K562 (cell line): ENCODE measurements around the gene BCAS3. TPM values are rescaled to one million over a fixed set of nuclear protein-coding genes. Genes with fewer than 3 reads are reported as not detected.
A peak's percentile ranks its signal among the peaks of the same experiment; 100 is the strongest.

Source experiments
- ATAC-seq: fragments of 200-7000 bp; cut with Tn5 transposase; 3 replicates; pipeline ENCODE4 v1.9.1; 2020; ENCODE audit warnings: moderate library complexity
- BruUV-seq: library from RNA; stranded (reverse); fragments of 400-500 nt; replicated peaks from 2 replicates; lab custom pipeline; 2021; lab: Mats Ljungman, UMichigan
- CTCF ChIA-PET: fragments of 300-600 bp; formaldehyde crosslinking; extraction: SDS; loops from one replicate; lab custom pipeline; 2021; ENCODE audit warnings: low intra/inter-chr PET ratio; lab: Yijun Ruan, JAX
- POLR2A ChIA-PET: fragments of 300-600, 350-650 bp; sonication (Branson Sonifier 250); formaldehyde crosslinking; extraction: SDS; loops from one replicate; lab custom pipeline; 2021; ENCODE audit warnings: antibody characterized with exemption, inconsistent platforms; lab: Yijun Ruan, JAX
- DNase-seq, 4 experiments: peaks; one replicate each; pipeline versions ENCODE4 v3.0.0 to v3.0.0-alpha.2; 2011 to 2018; ENCODE audit warnings: low spot score in 3 of 4, mixed read lengths in 3 of 4; ENCODE audit errors: extremely low read depth in 1 of 4
- FAIRE-seq: peaks from 2 replicates; lab custom pipeline; 2011; peaks lifted over from hg19 to GRCh38; lab: Jason Lieb, UNC
- H2AFZ ChIP-seq: 2 replicates; pipeline ENCODE4 v1.6.0; 2011; ENCODE audit warnings: low read depth, low read length, control low read depth, inconsistent platforms
- H3K27ac ChIP-seq: fragments of 200-600 bp; 3 replicates; pipeline ENCODE4 v1.8.0; 2011; ENCODE audit warnings: low read depth, mild to moderate bottlenecking, control low read depth, inconsistent platforms, low read length, moderate library complexity, mixed read lengths; ENCODE audit errors: extremely low read depth
- H3K27me3 ChIP-seq, 2 experiments: fragments of 300-600 bp in 1 of 2; 2 replicates in 1 of 2; 3 replicates in 1 of 2; pipeline versions ENCODE4 v1.6.0 to v1.8.0; 2011; ENCODE audit warnings: inconsistent platforms in 2 of 2, low read length in 2 of 2, mild to moderate bottlenecking in 1 of 2, mixed read lengths in 1 of 2, moderate library complexity in 1 of 2; ENCODE audit not compliant: control insufficient read depth in 2 of 2, insufficient read depth in 2 of 2
- H3K36me3 ChIP-seq: fragments of 300-600 bp; 3 replicates; pipeline ENCODE4 v1.8.0; 2011; ENCODE audit warnings: mild to moderate bottlenecking, low read length, inconsistent platforms; ENCODE audit not compliant: control insufficient read depth, insufficient read depth
- H3K4me1 ChIP-seq, 2 experiments: fragments of 200-600 bp in 1 of 2; replicated peaks in 1 of 2; 2 replicates in 1 of 2; 3 replicates in 1 of 2; pipeline versions ENCODE4 v1.5.1 to v1.8.0; 2011; ENCODE audit warnings: inconsistent platforms in 2 of 2, low read length in 2 of 2, mild to moderate bottlenecking in 1 of 2, mixed read lengths in 1 of 2, moderate library complexity in 1 of 2; ENCODE audit not compliant: control insufficient read depth in 2 of 2, insufficient read depth in 2 of 2
- H3K4me2 ChIP-seq: 2 replicates; pipeline ENCODE4 v1.6.1; 2011; ENCODE audit warnings: low read length, control low read depth, inconsistent platforms, mixed read lengths; ENCODE audit not compliant: insufficient read depth
- H3K4me3 ChIP-seq: fragments of 200-600 bp; sonication (generic), shearing (Covaris generic); 2 replicates; pipeline ENCODE4 v1.5.1; 2016; ENCODE audit warnings: control low read depth, inconsistent platforms
- H3K79me2 ChIP-seq: fragments of 200-600 bp; 3 replicates; pipeline ENCODE4 v1.8.0; 2011; ENCODE audit warnings: low read length, inconsistent platforms; ENCODE audit not compliant: control insufficient read depth, insufficient read depth
- H3K9ac ChIP-seq, 2 experiments: 2 replicates each; pipeline versions ENCODE4 v1.6.0 to v1.6.1; 2011; ENCODE audit warnings: low read depth in 2 of 2, low read length in 2 of 2, control low read depth in 1 of 2, inconsistent platforms in 1 of 2, mild to moderate bottlenecking in 1 of 2, mixed read lengths in 1 of 2; ENCODE audit not compliant: insufficient read depth in 1 of 2
- H3K9me1 ChIP-seq: one replicate; pipeline ENCODE4 v1.6.0; 2011; ENCODE audit warnings: inconsistent platforms, mild to moderate bottlenecking, low read length, moderate library complexity; ENCODE audit not compliant: control insufficient read depth, insufficient read depth
- H3K9me3 ChIP-seq: replicated peaks from 2 replicates; pipeline ENCODE4 v1.5.1; 2011; ENCODE audit warnings: low read depth, low read length, inconsistent platforms; ENCODE audit not compliant: control insufficient read depth, insufficient read depth
- H4K20me1 ChIP-seq: replicated peaks from 2 replicates; pipeline ENCODE4 v1.6.1; 2011; ENCODE audit warnings: low read length, inconsistent platforms, mixed read lengths; ENCODE audit not compliant: control insufficient read depth, insufficient read depth
- ATF3 ChIP-seq, 2 experiments: fragments of 450-650 bp in 1 of 2; sonication (generic) in 1 of 2; formaldehyde crosslinking in 1 of 2; IDR thresholded peaks in 1 of 2; conservative IDR thresholded peaks in 1 of 2; 2 replicates each; pipeline versions ENCODE4 v1.6.1 to v1.8.1; 2016 to 2023; ENCODE audit warnings: mild to moderate bottlenecking in 2 of 2, moderate library complexity in 2 of 2, inconsistent platforms in 1 of 2, missing genetic modification reagents in 1 of 2
- BDP1 ChIP-seq: IDR thresholded peaks from 3 replicates; pipeline ENCODE4 v1.6.1; 2011; ENCODE audit not compliant: insufficient read length, insufficient read depth
- CEBPB ChIP-seq: fragments of 450-650 bp; IDR thresholded peaks from 2 replicates; pipeline ENCODE4 v1.6.1; 2016; ENCODE audit warnings: missing genetic modification characterization, missing compliant biosample characterization
- HNRNPK ChIP-seq: fragments of 200-400 bp; formaldehyde crosslinking; IDR thresholded peaks from one replicate; pipeline ENCODE4 v1.6.1; 2018; ENCODE audit warnings: mild to moderate bottlenecking, low read depth, low read length; ENCODE audit not compliant: poor library complexity, severe bottlenecking
- NBN ChIP-seq: fragments of 450-650 bp; IDR thresholded peaks from 2 replicates; pipeline ENCODE4 v1.6.1; 2016; ENCODE audit warnings: low read depth, mild to moderate bottlenecking
- SAP30 ChIP-seq: fragments of 200-600 bp; sonication (generic); IDR thresholded peaks from 2 replicates; pipeline ENCODE4 v1.6.1; 2012; ENCODE audit warnings: borderline replicate concordance, low read depth, mild to moderate bottlenecking, moderate library complexity, low read length, control low read depth, inconsistent platforms; ENCODE audit not compliant: insufficient read depth, poor library complexity, severe bottlenecking
- TCF7 ChIP-seq: sonication (generic); IDR thresholded peaks from 2 replicates; pipeline ENCODE4 v1.6.1; 2016; ENCODE audit warnings: antibody characterized with exemption, borderline replicate concordance
- ZNF77 ChIP-seq: fragments of 250-450 bp; sonication (Bioruptor Pico); IDR thresholded peaks from 2 replicates; pipeline ENCODE4 v1.5.0; 2020
- WGBS: fragments of 100-300 bp; shearing (Covaris generic); methylation state at CpG from one replicate; pipeline ENCODE4 v1.1.6; 2016; ENCODE audit warnings: low coverage, mixed read lengths; ENCODE audit not compliant: insufficient coverage; ENCODE audit errors: missing lambda C conversion rate; 5-methylcytosine and 5-hydroxymethylcytosine counted together
- in situ Hi-C: fragments of 300-500 bp; cut with MboI; formaldehyde crosslinking; loops from 4 replicates; pipeline ENCODE4 v1.15.0; 2018; ENCODE audit warnings: inconsistent platforms, mixed read lengths
- intact Hi-C: fragments of 100-400 bp; cut with micrococcal nuclease; formaldehyde crosslinking; loops from 2 replicates; pipeline ENCODE4 v1.14.2; 2022
- polyA plus RNA-seq, 8 experiments: library from polyadenylated mRNA; depleted of rRNA in 4 of 8; stranded (reverse) in 5 of 8; unstranded in 3 of 8; fragments of >200 nt; fragmentation: Nextera tagmentation in 2 of 8; fragmentation: Illumina TruSeq in 1 of 8; extraction: Ambion mirVana in 2 of 8; extraction: Trizol in 1 of 8; gene quantifications; 2 replicates each; pipeline versions ENCODE4 v1.2.1 to v1.2.3, GENCODE V29; 2011 to 2014; ENCODE audit warnings: inconsistent platforms in 1 of 8, missing spikeins in 1 of 8
- total RNA-seq, 7 experiments: library from RNA; depleted of rRNA in 6 of 7; stranded (reverse); fragments of >200 nt in 6 of 7; fragmentation: Illumina TruSeq in 2 of 7; extraction: Trizol in 2 of 7; gene quantifications; 2 replicates each; pipeline versions ENCODE4 v1.2.1 to v1.2.3, GENCODE V29; 2011 to 2021; ENCODE audit warnings: low replicate concordance in 1 of 7
- TF ChIP-seq, protein P1 (sequence below), 3 experiments: fragments of 200-800 bp in 1 of 3; fragments of 250-450 bp in 1 of 3; fragments of 450-650 bp in 1 of 3; sonication (Bioruptor Pico) in 1 of 3; sonication (Bioruptor generic) in 1 of 3; formaldehyde crosslinking in 1 of 3; IDR thresholded peaks; 2 replicates each; pipeline versions ENCODE4 v1.6.1 to v1.8.0; 2016 to 2022; ENCODE audit warnings: mild to moderate bottlenecking in 2 of 3, missing genetic modification characterization in 2 of 3, missing compliant biosample characterization in 1 of 3, moderate library complexity in 1 of 3
- TF ChIP-seq, protein P2 (sequence below), 2 experiments: IDR thresholded peaks; 2 replicates each; pipeline ENCODE4 v1.6.1; 2012; ENCODE audit warnings: improper control_type of control experiment in 2 of 2, low read depth in 2 of 2, low read length in 2 of 2, borderline replicate concordance in 1 of 2
- TF ChIP-seq, protein P3 (sequence below): fragments of 250-450 bp; sonication (Bioruptor Pico); IDR thresholded peaks from 2 replicates; pipeline ENCODE4 v1.6.1; 2021; ENCODE audit warnings: mild to moderate bottlenecking

Gene BCAS3
- total and polyA plus RNA-seq, 9 of the 15 experiments (the other 6 are each of a cell fraction or from before 2014, with no cell fraction given) = 1.9 to 5.5 (median 3.5) TPM

GRCh38 chr17:60754057-60754604 lies 76.5 kb downstream of the BCAS3 start:
- WGBS = 5% methylated on average over 8 of the region's 8 CpGs

More at GRCh38 chr17:60754057-60754604, 76.5 kb downstream of the BCAS3 start:
- no peaks in the 10 kb centered on the region; a peak in 2 of 5 replicates for H3K27me3 ChIP-seq
- no TSS peak for BruUV-seq
- TF ChIP-seq, protein P1, sequence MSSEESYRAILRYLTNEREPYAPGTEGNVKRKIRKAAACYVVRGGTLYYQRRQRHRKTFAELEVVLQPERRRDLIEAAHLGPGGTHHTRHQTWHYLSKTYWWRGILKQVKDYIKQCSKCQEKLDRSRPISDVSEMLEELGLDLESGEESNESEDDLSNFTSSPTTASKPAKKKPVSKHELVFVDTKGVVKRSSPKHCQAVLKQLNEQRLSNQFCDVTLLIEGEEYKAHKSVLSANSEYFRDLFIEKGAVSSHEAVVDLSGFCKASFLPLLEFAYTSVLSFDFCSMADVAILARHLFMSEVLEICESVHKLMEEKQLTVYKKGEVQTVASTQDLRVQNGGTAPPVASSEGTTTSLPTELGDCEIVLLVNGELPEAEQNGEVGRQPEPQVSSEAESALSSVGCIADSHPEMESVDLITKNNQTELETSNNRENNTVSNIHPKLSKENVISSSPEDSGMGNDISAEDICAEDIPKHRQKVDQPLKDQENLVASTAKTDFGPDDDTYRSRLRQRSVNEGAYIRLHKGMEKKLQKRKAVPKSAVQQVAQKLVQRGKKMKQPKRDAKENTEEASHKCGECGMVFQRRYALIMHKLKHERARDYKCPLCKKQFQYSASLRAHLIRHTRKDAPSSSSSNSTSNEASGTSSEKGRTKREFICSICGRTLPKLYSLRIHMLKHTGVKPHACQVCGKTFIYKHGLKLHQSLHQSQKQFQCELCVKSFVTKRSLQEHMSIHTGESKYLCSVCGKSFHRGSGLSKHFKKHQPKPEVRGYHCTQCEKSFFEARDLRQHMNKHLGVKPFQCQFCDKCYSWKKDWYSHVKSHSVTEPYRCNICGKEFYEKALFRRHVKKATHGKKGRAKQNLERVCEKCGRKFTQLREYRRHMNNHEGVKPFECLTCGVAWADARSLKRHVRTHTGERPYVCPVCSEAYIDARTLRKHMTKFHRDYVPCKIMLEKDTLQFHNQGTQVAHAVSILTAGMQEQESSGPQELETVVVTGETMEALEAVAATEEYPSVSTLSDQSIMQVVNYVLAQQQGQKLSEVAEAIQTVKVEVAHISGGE (CRISPR knock-in tag; IDR thresholded peaks at IDR 0.05) = peak in 1 of 3 experiments; percentile 94; a peak in 2 of 6 replicates
- TF ChIP-seq, protein P2, sequence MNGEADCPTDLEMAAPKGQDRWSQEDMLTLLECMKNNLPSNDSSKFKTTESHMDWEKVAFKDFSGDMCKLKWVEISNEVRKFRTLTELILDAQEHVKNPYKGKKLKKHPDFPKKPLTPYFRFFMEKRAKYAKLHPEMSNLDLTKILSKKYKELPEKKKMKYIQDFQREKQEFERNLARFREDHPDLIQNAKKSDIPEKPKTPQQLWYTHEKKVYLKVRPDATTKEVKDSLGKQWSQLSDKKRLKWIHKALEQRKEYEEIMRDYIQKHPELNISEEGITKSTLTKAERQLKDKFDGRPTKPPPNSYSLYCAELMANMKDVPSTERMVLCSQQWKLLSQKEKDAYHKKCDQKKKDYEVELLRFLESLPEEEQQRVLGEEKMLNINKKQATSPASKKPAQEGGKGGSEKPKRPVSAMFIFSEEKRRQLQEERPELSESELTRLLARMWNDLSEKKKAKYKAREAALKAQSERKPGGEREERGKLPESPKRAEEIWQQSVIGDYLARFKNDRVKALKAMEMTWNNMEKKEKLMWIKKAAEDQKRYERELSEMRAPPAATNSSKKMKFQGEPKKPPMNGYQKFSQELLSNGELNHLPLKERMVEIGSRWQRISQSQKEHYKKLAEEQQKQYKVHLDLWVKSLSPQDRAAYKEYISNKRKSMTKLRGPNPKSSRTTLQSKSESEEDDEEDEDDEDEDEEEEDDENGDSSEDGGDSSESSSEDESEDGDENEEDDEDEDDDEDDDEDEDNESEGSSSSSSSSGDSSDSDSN (IDR thresholded peaks at IDR 0.05; ENCODE audit: borderline replicate concordance in 1 of 2, low read depth in 2 of 2, low read length in 2 of 2) = no peak
- TF ChIP-seq BDP1 (no peak), TCF7 (no peak), SAP30 (no peak), CEBPB (tag) (peak; percentile 67), NBN (no peak), ATF3 (IDR thresholded peaks at IDR 0.05) (peak; percentile 65), ATF3 (CRISPR knock-in tag; conservative IDR thresholded peaks at IDR 0.05) (no peak), HNRNPK (no peak), ZNF77 (no peak)
- TF ChIP-seq, protein P3, sequence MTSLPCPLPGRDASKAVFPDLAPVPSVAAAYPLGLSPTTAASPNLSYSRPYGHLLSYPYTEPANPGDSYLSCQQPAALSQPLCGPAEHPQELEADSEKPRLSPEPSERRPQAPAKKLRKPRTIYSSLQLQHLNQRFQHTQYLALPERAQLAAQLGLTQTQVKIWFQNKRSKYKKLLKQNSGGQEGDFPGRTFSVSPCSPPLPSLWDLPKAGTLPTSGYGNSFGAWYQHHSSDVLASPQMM (CRISPR knock-in tag) = no peak
- no peaks in the 10 kb centered on the region for H3K9me1 ChIP-seq
- H3K36me3 ChIP-seq = no peaks in the 10 kb centered on the region
- DNase-seq (no peak), FAIRE-seq (no peak), ATAC-seq (no peak)
- intact Hi-C loops (no loop called here), in situ Hi-C loops (no loop called here)
- H3K79me2 ChIP-seq = no peaks in the 10 kb centered on the region
- peaks cover 3% of the 10 kb centered on the region; the same call in 1 of the 2 replicates for H3K9me3 ChIP-seq
- H3K9ac ChIP-seq = no peak overlapping the region
- ChIA-PET POLR2A (no interaction called here), CTCF (no interaction called here)
- H3K4me2 ChIP-seq = no peak overlapping the region
- no peaks in the 10 kb centered on the region for H4K20me1 ChIP-seq
- no peak overlapping the region for H2AFZ ChIP-seq
- H3K4me1 ChIP-seq = no peaks in the 10 kb centered on the region
- no peak overlapping the region for H3K27ac ChIP-seq
- H3K4me3 ChIP-seq = no peak overlapping the region
